ENCODE results near the gene RBFOX2.
"Not testable (repeated sequence)": the region's sequence is repeated elsewhere in the genome, so short reads cannot be mapped to it uniquely, and the experiment has no call there.

Gene RBFOX2

DNA sequence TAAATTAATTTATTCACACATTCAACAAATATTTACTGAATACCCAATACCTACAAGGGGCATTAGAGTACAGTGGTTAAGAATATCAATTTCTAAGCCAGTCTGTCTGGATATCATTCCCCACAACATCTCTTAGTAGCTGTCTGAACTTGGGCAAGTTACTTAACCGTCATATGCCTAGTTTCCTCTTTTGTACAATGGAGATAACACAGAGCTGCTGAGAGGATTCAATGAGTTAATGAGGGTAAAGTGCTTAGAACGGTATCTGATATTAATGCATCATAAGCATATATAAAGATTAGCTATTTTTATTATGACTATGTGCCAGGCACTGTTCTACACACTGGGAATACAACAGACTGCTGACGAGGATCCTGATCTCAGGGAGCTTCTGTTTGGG is 194.6 kb downstream of the RBFOX2 start:
- no peak for DNase-seq (ENCODE audit: low read depth in 2 of 2)

DNA sequence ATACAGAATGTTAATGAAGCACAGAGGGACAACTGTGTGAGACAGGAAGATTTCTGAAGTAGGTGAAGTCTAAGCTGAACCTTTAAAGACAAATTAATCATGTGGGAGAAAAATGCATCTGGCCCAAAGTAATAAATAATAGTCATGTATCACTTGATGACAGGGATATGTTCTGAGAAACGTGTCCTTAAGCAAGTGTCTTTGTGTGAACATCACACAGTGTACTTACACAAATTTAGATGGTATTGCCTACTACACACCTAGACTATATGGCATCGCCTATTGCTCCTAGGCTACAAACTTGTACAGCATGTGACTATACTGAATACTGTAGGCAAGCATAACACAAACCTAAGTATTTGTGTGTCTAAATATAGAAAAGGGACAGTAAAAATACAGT is 198.3 kb downstream of the RBFOX2 start:
- no peak for DNase-seq (ENCODE audit: low read depth in 2 of 2)

DNA sequence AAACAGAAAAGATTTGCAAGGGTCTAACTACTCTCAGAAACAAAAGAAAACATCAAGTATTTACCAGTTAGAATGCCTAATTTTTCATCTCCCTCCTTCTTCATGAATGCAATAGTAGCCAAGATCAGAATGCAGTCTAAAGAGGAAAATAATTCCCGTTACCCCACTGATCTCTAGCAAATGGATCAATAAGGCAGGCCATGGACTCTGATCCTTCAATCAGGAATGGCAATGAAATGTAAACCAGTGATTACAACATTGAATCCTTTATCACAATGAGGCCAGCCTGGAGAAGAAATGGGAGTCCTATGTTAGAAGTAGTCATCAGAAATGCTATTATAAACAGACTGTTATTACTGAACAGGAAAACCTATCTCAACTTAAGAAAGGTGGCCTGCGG is 204.4 kb downstream of the RBFOX2 start:
- no peak for DNase-seq (ENCODE audit: low read depth in 2 of 2)

DNA sequence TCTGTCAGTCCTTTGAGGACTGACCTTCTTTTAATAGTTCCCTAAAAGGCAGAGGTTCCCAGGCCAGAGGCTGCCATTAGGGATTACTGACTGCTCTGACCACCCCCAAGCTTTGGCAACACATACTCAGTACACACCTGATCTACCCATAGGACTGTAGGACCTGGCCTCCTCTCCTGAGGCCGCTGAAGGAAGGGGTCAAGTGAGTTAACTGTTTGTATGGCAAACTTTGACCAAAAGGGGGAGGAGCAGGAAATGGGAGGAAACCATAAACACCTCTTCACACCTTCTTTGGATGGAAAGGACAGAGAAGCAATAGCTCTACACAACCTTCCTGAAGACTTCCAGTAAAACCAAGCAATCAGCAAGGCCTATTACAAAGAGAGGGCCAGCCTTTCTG is 207.0 kb downstream of the RBFOX2 start:
- no peak for DNase-seq (ENCODE audit: low read depth in 2 of 2)

DNA sequence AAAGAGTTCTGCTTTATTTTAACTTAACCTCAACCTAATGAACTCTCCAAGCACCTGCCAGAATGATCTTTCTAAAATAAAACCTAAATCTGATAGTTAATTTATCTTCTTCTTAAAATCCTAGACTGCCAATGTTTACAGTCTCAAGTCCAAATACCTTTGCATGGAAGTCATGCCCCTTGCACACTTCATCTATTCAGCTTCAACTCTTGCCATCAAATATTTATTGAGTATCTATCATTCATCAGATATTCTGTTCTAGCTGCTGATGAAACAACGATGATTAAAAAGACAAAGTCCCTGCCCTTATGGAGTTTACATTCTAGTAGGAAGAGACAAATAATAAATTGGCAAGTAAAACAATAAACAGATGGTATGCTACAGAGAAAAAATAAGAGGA is 209.2 kb downstream of the RBFOX2 start:
- DNase-seq (ENCODE audit: low read depth in 2 of 2) = no peak

DNA sequence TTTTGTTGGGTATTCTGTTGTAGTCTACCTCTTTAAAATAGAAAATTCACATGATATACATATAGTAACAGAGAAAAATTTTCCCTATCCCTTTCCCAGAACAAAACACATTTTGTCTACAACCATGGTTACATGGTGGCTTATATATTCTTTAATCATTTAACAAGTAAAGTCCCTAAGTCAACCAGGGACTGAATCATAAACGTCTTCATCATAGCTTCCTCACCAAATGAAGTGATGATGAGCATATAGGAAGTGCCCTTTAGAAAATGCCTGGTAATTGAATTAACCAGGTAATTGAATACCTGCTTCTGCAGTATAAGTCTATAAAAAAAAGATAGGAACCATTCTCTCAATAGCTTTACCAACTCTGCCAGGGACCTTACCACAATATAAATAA is 209.7 kb downstream of the RBFOX2 start:
- no peak for DNase-seq (ENCODE audit: low read depth in 2 of 2)

DNA sequence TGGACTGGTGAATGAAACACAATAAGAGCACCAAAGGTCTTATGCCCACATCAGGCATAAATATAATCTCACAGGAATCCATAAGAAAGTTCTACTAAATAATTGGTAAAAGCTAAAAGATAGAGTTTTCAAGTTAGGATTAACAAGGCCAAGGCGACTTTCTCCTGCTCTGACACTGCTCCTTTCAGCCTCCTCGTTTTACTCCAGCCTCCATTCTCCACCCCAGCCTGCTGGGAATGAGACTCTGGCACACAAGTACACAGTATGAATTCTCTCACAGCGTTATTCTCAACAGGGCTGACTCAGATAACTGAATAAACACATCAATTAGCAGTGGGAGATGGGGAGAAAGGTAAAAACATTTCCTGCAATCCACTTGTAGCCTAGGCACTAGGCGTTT is 216.0 kb downstream of the RBFOX2 start:
- no peak for DNase-seq (ENCODE audit: low read depth in 2 of 2)

DNA sequence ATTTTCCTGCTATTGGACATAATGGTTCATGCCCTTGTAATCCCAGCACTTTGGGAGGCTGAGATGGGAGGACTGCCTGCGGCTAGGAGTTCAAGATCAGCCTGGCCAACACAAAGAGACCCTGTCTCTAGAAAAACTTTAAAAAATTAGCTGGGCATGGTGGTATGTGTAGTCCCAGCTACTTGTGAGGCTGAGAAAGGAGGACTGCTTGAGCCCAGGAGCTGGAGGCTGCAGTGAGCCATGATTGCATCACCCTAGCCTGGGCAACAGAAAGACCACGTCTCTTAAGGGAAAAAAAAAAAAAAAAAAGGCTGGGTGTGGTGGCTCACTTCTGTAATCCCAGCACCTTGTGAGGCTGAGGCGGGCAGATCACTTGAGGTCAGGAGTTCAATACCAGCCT is 217.0 kb downstream of the RBFOX2 start:
- DNase-seq (ENCODE audit: low read depth in 2 of 2) = no peak

DNA sequence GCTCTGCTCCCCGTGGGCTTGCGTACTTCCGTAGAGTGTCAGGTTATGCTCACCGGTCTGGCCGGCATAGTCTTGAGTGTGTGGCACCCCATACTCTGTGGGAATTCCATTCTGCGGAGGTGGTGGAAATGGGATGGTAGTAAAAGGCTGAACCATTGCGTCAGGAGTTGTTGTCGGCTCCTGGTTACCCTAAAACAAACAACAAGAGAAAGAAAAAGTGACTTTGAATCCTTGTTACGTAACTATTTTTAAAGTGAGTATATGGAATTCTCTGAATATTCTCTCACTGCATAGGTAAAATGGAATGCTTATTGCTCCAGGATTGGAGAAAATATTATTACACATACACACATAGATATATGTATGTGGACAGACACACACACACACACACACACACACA is 218.8 kb downstream of the RBFOX2 start:
- no peak for DNase-seq (ENCODE audit: low read depth in 2 of 2)

DNA sequence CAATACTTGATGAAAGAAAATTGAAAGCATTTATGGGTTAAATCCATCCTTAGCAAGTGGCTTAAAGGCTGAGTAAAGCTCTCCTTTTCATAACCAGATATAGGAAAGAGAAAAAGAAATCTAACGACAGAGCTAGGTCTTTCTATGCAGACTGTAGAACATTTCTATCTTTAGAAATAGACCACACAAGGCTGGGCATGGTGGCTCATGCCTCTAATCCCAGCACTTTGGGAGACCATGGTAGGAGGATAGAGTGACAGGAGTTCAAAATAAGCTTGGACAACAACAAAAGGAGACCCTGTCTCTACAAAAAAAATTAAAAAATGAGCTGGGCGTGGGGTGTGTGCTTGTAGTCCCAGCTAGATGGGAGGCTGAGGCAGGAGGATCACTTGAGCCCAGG is 220.2 kb downstream of the RBFOX2 start:
- DNase-seq (ENCODE audit: low read depth in 2 of 2) = no peak

DNA sequence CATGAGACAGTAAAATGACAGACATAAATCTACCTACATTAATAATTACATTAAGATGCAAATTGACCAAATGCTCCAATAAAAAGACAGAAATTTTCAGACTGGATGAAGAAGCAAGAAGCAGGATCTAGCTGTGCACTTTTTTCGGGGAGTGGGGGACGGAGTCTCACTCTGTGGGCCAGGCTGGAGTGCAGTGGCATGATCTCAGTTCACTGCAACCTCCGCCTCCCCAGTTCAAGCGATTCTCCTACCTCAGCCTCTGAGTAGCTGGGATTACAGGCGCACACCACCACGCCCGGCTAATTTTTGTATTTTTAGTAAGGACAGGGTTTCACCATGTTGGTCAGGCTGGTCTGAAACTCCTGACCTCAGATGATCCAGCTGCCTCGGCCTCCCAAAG is 222.0 kb downstream of the RBFOX2 start:
- DNase-seq (ENCODE audit: low read depth in 2 of 2) = not testable (repeated sequence)

DNA sequence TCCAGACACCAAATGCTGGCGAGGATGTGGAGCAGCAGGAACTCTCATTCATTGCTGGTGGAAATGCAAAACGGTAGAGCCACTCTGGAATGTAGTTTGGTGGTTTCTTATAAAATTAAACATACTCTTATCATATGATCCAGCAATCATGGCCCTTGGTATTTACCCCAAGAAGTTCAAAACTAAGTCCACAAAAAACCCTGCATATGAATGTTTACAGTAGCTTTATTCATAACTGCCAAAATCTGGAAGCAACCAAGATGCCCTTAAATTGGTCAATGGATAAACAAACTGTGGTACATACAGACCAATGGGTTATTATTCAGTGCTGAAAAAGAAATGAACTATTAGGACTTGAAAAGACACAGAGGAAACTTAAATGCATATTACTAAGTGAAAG is 223.2 kb downstream of the RBFOX2 start:
- no peak for DNase-seq (ENCODE audit: low read depth in 2 of 2)

DNA sequence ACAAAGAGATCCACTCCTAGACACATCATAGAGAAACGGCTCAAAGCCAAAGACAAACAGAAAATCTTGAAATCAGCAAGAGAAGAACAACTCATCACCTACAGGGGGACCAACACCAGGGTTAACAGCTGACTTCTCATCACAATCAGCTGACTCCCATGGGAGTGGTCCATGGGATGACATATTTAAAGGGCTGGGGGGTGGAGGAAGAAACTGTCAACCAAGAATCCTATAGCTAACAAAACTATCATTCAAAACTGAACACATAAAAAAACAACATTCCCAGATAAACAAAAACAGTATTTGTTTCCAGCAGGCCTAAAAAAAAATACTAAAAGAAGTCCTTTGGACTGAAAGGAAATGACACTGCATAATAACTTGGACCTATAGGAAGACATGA is 224.2 kb downstream of the RBFOX2 start:
- no peak for DNase-seq (ENCODE audit: low read depth in 2 of 2)

DNA sequence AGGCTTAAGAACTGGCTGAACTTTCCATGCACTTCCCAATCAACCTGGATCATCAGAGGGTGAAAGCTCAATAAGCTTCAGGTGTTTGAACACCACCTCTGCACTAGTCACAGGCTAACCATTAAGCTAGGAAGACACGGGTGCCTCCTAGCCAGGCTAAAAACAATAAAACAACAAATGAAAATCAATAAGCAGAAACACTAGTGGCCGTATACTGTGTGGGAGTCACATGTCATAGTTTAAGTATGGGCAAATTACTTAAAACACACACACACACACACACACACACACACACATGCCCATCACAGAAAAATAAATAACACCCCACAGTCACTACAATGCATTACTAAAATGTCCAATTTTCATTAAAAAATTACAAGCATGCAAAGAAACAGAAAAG is 225.7 kb downstream of the RBFOX2 start:
- no peak for DNase-seq (ENCODE audit: low read depth in 2 of 2)

DNA sequence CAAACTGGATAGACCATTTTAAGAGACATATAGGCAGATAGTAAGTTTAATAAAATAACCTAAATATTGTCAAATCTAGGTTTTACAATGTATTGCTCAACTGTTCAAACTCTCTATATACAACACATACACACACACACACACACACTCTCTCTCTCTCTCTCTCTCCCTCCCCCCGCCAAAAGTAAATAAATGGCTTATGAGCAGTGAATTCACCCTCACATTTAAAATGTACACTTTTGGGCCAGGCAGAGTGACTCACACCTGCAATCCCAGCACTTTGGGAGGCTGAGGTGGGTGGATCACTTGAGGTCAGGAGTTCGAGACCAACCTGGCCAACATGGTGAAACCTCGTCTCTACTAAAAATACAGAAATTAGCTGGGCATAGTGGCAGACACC is 227.3 kb downstream of the RBFOX2 start:
- not testable (repeated sequence) for DNase-seq (ENCODE audit: low read depth in 2 of 2)

DNA sequence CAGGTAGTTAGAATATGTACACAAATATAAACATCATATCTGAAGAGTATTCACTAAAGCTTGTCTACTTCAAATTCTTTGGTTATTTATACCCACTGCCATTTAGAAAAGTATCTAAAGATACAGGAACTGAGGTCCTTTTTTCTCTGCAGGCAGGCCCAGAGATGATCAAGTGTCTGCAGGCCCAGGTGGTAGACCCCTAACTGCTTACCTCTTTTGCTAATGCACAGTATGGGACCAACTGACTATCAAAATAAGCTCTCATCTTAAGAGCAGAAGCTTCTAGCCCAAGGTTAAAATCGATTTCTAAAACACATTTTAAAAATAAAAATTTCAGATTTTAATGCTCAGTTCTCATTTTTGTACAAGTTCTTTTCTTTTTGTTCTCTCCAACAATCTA is 229.5 kb downstream of the RBFOX2 start:
- no peak for DNase-seq (ENCODE audit: low read depth in 2 of 2)

DNA sequence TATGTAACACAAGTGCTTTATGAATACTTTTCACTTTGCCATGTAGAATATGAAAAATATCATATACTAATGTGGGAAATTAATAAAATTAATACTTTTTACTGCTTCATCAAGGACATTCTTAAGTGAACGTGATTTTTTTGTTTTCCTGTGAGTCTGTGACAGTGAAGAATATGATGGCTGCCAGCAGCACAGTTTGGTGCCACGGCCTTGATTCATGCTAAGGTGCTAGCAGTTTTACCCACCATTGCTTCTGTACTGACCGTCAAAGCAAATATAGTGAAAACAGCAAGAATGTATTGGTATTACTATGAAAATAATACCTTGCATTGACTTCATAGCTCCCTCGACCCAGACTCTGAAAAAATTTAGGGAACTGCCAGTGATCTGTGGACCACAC is 231.2 kb downstream of the RBFOX2 start:
- no peak for DNase-seq (ENCODE audit: low read depth in 2 of 2)

DNA sequence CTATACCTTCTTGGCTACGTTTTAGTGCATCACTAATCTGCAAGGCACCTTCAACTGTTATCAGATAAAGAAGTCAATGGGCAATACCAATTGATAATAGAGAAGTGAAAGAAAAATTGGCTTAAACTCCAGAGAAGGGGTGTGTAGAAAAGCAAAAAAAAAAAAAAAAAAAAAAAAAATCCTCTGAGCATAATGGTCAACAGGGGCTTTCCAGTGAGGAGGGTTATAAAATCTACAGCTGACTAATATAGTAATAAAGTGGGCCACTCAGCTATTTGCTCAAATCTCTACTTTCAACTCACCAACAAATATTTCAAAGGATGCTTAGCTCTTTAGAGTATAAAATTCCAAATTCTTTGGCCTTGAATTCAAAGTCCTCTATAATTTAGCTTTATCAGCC is 233.1 kb downstream of the RBFOX2 start:
- DNase-seq (ENCODE audit: low read depth in 2 of 2) = no peak

DNA sequence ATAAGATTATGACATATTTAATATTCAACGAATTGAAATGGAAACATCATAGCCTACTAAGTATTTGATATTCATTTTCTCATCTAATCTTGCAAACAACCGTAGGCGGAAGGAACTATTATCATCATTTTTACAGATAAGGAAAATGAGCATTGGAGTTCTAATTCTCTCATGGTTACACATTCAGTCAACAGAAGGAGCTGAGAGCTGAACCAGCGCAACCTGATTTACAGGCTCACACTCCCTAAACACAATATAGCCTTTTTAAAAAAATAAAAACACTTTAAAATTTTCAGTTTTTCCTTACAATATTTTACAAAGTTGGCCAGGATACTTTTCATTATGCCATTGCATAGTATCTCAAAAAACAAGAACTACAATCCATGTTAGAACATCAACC is 236.1 kb downstream of the RBFOX2 start:
- no peak for DNase-seq (ENCODE audit: low read depth in 2 of 2)

DNA sequence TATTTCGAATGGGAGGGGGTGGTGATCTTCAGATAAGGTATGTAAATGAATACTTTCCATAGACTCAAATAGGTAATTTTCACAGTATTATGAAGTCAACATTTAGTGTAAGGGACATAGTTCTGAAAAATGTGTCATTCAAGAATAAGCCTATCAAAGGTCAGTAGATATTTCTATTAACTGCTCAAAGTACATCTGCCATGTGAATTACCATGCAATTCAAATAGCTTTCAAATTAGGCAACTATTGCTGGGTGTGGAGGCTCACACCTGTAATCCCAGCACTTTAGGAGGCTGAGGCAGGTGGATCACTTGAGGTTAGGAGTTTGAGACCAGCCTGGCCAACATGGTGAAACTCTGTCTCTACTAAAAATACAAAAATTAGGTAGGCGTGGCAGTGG is 236.8 kb downstream of the RBFOX2 start:
- not testable (repeated sequence) for DNase-seq (ENCODE audit: low read depth in 2 of 2)

DNA sequence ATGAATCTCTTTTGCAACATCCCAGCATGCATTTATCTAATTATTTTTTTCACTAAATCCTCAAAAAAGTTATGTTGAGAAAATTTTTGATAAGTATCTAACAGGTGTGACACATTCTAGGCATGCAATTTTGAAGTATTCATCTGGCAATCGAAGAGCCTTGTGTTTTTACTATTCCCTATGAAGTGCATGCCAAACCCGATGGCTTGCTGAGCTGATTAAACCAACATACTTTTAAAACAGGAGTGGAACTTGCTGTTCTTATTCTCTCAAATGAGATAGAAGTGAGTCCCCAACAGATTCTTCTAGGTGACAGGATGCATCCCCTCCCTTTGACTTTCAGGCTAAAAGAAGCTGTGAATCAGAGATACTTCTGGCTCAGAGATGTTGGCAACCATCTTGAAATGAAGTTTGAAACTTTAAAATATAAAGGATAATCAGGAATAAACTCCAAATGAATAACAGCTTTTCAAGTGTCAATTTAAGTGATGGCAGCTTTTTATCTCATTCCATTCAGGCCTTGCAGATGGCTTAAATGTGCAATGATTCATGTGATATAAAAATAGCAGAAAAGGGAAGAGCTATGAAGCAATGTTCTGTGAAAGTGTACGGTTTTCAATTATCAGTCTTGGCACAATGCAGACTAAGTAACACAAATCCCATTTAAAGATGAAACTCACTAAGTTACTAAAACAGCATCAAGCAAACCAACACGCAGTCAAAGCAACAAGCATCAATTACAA is 243.3 kb downstream of the RBFOX2 start:
- DNase-seq (ENCODE audit: low read depth in 2 of 2) = no peak

DNA sequence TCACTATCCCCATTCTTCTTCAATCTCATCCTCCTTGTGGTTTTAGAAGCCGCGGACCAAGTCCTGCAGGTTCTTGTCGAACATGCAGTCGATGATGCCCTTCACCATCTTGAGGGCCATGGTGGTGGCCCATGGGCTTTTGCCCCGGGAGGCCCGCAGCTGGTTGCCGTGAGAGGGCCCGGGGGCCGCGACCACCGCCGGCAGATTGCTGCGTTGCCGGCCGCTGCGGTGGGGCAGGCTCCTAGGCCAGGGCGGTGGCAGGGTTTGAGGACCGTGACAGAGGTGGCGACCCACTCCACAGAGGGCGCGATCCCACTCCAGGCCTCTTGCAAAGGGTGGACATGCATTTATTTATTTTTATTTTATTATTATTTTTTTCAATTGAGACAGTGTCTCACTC is 244.0 kb downstream of the RBFOX2 start:
- no peak for DNase-seq (ENCODE audit: low read depth in 2 of 2)

DNA sequence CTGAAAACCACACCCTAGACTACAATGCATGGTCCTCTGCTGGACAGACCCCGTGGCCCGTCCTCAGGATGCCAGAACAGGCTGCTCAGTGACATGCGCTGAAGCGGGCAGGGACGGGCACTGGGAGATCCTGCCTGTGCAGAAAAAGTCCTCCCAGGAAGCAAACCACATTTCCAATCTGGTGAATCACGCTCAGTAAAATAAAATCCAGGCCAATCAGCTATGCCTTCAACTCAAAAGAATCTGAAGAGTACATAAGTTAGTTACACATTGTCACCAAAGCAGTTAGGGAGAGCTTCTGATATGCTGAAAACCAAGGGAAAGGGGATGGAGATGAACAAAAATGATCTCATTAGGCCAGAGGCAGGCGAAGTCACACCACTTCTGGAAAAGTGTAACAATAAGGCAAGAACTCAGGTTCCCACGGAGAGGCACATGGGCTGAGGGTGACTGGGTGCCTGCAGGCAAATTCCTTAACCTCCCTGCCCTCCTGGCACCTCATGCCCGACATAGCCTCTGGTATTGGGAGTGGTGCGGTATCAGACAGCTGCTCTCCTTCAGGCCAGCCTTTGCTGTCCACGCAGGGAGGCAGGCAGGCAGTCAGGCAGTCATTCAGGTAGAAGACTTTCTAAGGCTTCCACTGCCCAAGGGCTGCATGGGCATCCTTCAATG is 244.5 kb downstream of the RBFOX2 start:
- no peak for DNase-seq (ENCODE audit: low read depth in 2 of 2)

DNA sequence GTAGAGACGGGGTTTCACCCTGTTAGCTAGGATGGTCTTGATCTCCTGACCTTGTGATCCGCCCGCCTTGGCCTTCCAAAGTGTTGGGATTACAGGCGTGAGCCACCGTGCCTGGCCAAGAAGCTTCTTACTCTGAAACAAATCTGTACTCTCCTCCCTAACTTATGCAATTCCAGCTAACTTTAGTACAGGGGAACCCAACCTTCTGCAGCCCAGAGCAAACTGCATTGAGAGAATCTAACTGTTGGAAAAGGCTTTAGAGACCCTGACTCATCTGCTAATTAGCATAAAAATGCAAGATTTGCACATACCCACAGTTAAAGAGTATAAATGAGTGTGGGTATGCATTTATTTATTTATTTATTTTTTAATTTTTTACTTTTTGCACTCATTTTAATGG is 246.1 kb downstream of the RBFOX2 start:
- no peak for DNase-seq (ENCODE audit: low read depth in 2 of 2)
